SK-N-SH (cell line): ENCODE measurements around the gene PDGFB. TPM values are rescaled to one million over a fixed set of nuclear protein-coding genes. Genes with fewer than 3 reads are reported as not detected.

Source experiments
- CTCF ChIA-PET: fragments of 300-600, 350-600 bp; formaldehyde crosslinking; extraction: SDS; loops from one replicate; lab custom pipeline; 2021; lab: Yijun Ruan, JAX
- POLR2A ChIA-PET: fragments of 350-600 bp; sonication (Branson Sonifier 250); formaldehyde crosslinking; extraction: SDS; loops from one replicate; lab custom pipeline; 2020; ENCODE audit warnings: antibody characterized with exemption, inconsistent platforms; lab: Yijun Ruan, JAX
- DNase-seq: peaks from one replicate; pipeline ENCODE4 v3.0.0; 2012
- H2AFZ ChIP-seq: fragments of 200-600 bp; sonication (generic); 2 replicates; pipeline ENCODE4 v1.8.1; 2016; ENCODE audit warnings: antibody characterized with exemption, mild to moderate bottlenecking, low read depth
- H3F3A ChIP-seq: fragments of 200-600 bp; sonication (generic); replicated peaks from 2 replicates; pipeline ENCODE3; 2016; ENCODE audit warnings: antibody characterized with exemption, mild to moderate bottlenecking; ENCODE audit not compliant: insufficient read depth
- H3K27ac ChIP-seq, 2 experiments: fragments of 200-500 bp in 1 of 2; fragments of 200-600 bp in 1 of 2; sonication (Bioruptor generic) in 1 of 2; sonication (generic), shearing (Covaris generic) in 1 of 2; 2 replicates each; pipeline versions ENCODE4 v1.5.1 to v1.6.1; 2014 to 2016; ENCODE audit warnings: low read depth in 2 of 2, inconsistent platforms in 1 of 2, low read length in 1 of 2, mild to moderate bottlenecking in 1 of 2, mixed read lengths in 1 of 2
- H3K27me3 ChIP-seq: fragments of 200-600 bp; sonication (generic), shearing (Covaris generic); 2 replicates; pipeline ENCODE4 v1.6.1; 2016; ENCODE audit warnings: mixed run types; ENCODE audit not compliant: insufficient read depth
- H3K36me3 ChIP-seq, 2 experiments: fragments of 200-500 bp in 1 of 2; fragments of 200-600 bp in 1 of 2; sonication (Bioruptor generic) in 1 of 2; sonication (generic) in 1 of 2; replicated peaks in 1 of 2; 2 replicates each; pipeline versions ENCODE3 to v1.5.1; 2014 to 2016; ENCODE audit warnings: low read length in 1 of 2, mild to moderate bottlenecking in 1 of 2; ENCODE audit not compliant: insufficient read depth in 2 of 2, control insufficient read depth in 1 of 2
- H3K4me1 ChIP-seq, 2 experiments: fragments of 200-500 bp in 1 of 2; fragments of 200-600 bp in 1 of 2; sonication (Bioruptor generic) in 1 of 2; sonication (generic), shearing (Covaris generic) in 1 of 2; 2 replicates each; pipeline versions ENCODE4 v1.5.1 to v1.6.1; 2014 to 2016; ENCODE audit warnings: low read depth in 1 of 2, low read length in 1 of 2, mixed run types in 1 of 2; ENCODE audit not compliant: insufficient read depth in 2 of 2, control insufficient read depth in 1 of 2
- H3K4me2 ChIP-seq: fragments of 200-600 bp; sonication (generic), shearing (Covaris generic); 2 replicates; pipeline ENCODE4 v1.6.1; 2017; ENCODE audit warnings: mixed run types
- H3K4me3 ChIP-seq, 2 experiments: fragments of 200-500 bp in 1 of 2; fragments of 200-600 bp in 1 of 2; sonication (Bioruptor generic) in 1 of 2; sonication (generic), shearing (Covaris generic) in 1 of 2; 2 replicates each; pipeline versions ENCODE4 v1.5.1 to v1.8.1; 2014 to 2016; ENCODE audit warnings: low read depth in 2 of 2, inconsistent platforms in 1 of 2, low read length in 1 of 2, mild to moderate bottlenecking in 1 of 2, mixed read lengths in 1 of 2, moderate library complexity in 1 of 2
- H3K79me2 ChIP-seq: fragments of 200-600 bp; sonication (generic); 2 replicates; pipeline ENCODE4 v1.8.1; 2017; ENCODE audit warnings: mild to moderate bottlenecking; ENCODE audit not compliant: insufficient read depth
- H3K9ac ChIP-seq: fragments of 200-600 bp; sonication (generic); 2 replicates; pipeline ENCODE4 v1.6.1; 2017; ENCODE audit warnings: mixed run types
- H3K9me2 ChIP-seq: fragments of 200-600 bp; sonication (generic); 2 replicates; pipeline ENCODE4 v1.6.1; 2017; ENCODE audit warnings: mixed run types
- H3K9me3 ChIP-seq: fragments of 200-600 bp; sonication (generic); 2 replicates; pipeline ENCODE4 v1.6.1; 2017; ENCODE audit warnings: mixed run types, mild to moderate bottlenecking, moderate library complexity
- H4K20me1 ChIP-seq: fragments of 200-600 bp; sonication (generic); 2 replicates; pipeline ENCODE4 v1.6.1; 2017; ENCODE audit warnings: mild to moderate bottlenecking, mixed run types; ENCODE audit not compliant: insufficient read depth
- CHD2 ChIP-seq: fragments of 150-350 bp; IDR thresholded peaks from 2 replicates; pipeline ENCODE4 v1.6.1; 2018; ENCODE audit warnings: low read length; ENCODE audit not compliant: partially characterized antibody
- EP300 ChIP-seq, 2 experiments: IDR thresholded peaks; 2 replicates each; pipeline versions ENCODE4 v1.4.0 to v1.6.1; 2012; ENCODE audit warnings: borderline replicate concordance in 1 of 2, low read depth in 1 of 2, low read length in 1 of 2
- FOSL2 ChIP-seq: IDR thresholded peaks from 2 replicates; pipeline ENCODE4 v1.4.0; 2012; ENCODE audit warnings: low read depth, mild to moderate bottlenecking, moderate library complexity, borderline replicate concordance
- GATA2 ChIP-seq: sonication (generic); formaldehyde crosslinking; IDR thresholded peaks from 2 replicates; pipeline ENCODE4 v1.5.0; 2020; ENCODE audit warnings: mild to moderate bottlenecking, missing genetic modification reagents
- RAD21 ChIP-seq: IDR thresholded peaks from 2 replicates; pipeline ENCODE4 v1.6.1; 2012; ENCODE audit warnings: mild to moderate bottlenecking, low read length
- REST ChIP-seq: IDR thresholded peaks from 2 replicates; pipeline ENCODE4 v1.6.1; 2012; ENCODE audit warnings: mild to moderate bottlenecking, low read depth, low read length, moderate library complexity
- RFX5 ChIP-seq: IDR thresholded peaks from 2 replicates; pipeline ENCODE4 v1.6.1; 2012; ENCODE audit warnings: mild to moderate bottlenecking, improper control_type of control experiment, low read length
- WGBS: methylation state at CpG from one replicate; pipeline ENCODE4 v1.1.6; 2017; ENCODE audit warnings: low lambda C conversion rate; 5-methylcytosine and 5-hydroxymethylcytosine counted together
- polyA plus RNA-seq, 3 experiments: library from polyadenylated mRNA; depleted of rRNA; stranded (reverse); fragments of >200 nt; gene quantifications; 2 replicates each; pipeline ENCODE4 v1.2.3, GENCODE V29; 2012
- TF ChIP-seq, protein P1 (sequence below): IDR thresholded peaks from 2 replicates; pipeline ENCODE4 v1.4.0; 2012; ENCODE audit warnings: low read depth, borderline replicate concordance

Gene PDGFB
- polyA plus RNA-seq, 1 of the 3 experiments (the other 2 are of a cell fraction) = 0.44 TPM

DNA sequence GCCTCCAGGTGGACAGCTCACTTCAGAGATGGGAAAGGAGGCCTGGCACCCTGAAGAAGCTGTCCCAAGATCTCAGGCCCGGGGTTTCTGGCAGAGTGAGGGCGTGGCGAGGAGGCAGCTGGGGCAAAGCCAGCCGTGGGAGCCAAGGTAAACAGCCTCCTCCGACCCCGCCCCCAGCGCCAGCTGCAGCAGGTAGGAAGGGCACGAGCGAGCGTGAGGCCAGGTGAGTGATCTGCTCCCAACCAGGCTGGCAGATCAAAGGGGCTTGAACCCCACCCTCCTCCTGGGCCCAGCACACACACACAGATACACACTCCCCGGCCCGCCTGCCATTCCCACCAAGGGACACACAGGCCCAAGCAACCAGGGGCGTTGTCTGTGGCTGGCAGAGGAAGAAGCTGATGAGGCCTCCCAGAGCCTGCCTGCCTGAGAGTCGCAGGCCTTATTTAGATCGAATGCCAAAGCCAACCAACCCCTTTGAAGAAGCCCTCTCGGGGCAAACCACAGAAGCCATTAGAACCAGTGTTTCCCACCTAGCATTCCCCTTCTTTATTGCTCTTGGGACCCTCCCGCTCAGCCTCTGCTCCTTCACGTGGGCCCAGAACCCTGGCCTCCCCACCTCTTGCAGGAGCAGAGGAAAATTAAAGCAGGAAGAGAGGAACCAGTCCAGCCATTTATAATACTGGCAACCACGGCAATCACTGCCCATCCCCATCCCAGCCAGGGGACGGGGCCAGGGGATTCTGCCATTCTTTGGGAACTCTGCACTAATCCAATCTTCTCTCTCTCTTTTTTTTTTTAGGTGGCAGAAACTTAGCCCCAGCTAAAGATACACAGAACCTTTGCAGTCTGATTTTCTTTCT, 5.0 kb downstream of the PDGFB start:
- no peaks in the 10 kb centered on the region for H3K36me3 ChIP-seq
- WGBS = 94% methylated on average over 11 of the region's 20 CpGs

More for the DNA sequence above, 5.0 kb downstream of the PDGFB start:
- ChIA-PET POLR2A (no interaction called here), CTCF (interaction anchor here (0.7 kb wide), 1 partner anchor 24 kb away, joined by 3 read pairs; no protein-coding TSS in a partner anchor)
- TF ChIP-seq RFX5 = no peak
- TF ChIP-seq REST = no peak
- TF ChIP-seq, protein P1, sequence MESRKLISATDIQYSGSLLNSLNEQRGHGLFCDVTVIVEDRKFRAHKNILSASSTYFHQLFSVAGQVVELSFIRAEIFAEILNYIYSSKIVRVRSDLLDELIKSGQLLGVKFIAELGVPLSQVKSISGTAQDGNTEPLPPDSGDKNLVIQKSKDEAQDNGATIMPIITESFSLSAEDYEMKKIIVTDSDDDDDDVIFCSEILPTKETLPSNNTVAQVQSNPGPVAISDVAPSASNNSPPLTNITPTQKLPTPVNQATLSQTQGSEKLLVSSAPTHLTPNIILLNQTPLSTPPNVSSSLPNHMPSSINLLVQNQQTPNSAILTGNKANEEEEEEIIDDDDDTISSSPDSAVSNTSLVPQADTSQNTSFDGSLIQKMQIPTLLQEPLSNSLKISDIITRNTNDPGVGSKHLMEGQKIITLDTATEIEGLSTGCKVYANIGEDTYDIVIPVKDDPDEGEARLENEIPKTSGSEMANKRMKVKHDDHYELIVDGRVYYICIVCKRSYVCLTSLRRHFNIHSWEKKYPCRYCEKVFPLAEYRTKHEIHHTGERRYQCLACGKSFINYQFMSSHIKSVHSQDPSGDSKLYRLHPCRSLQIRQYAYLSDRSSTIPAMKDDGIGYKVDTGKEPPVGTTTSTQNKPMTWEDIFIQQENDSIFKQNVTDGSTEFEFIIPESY = no peak
- no peak for TF ChIP-seq EP300 (IDR thresholded peaks at IDR 0.05; ENCODE audit: borderline replicate concordance in 1 of 2, low read depth in 1 of 2, low read length in 1 of 2)
- TF ChIP-seq RAD21 = no peak
- TF ChIP-seq CHD2 = no peak
- no peak for TF ChIP-seq FOSL2
- TF ChIP-seq GATA2 = no peak
- H3K27me3 ChIP-seq = peaks cover 12% of the 10 kb centered on the region; the same call in 1 of the 2 replicates
- H3K4me2 ChIP-seq = no peak overlapping the region
- no peak overlapping the region for H3K4me3 ChIP-seq
- H3K9me2 ChIP-seq = no peaks in the 10 kb centered on the region
- no peak overlapping the region for H3K27ac ChIP-seq
- DNase-seq = no peak
- H3K79me2 ChIP-seq = no peaks in the 10 kb centered on the region
- H4K20me1 ChIP-seq = no peaks in the 10 kb centered on the region
- H3K9me3 ChIP-seq = no peaks in the 10 kb centered on the region
- H3K4me1 ChIP-seq = no peaks in the 10 kb centered on the region; a peak in 1 of 4 replicates
- H3K9ac ChIP-seq = no peak overlapping the region
- H3F3A ChIP-seq = no peaks in the 10 kb centered on the region
- H2AFZ ChIP-seq = no peak overlapping the region
